Measurements from ENCODE around the gene URB1.

URB1 gene

GRCh38 chr21:32299695-32300094 lies 93.1 kb downstream of the URB1 start:
- H3K4me3 ChIP-seq (ENCODE audit: low read length in 2 of 2): no peak overlapping the region
- no peak overlapping the region for H2BK120ac ChIP-seq (ENCODE audit: low read depth, low read length)
- peaks cover 0 to 4% of the 10 kb centered on the region in 2 donors for H3K9me3 ChIP-seq (replicated peaks in 1 of 2; ENCODE audit: control insufficient read depth in 2 of 2, insufficient read depth in 1 of 2, low read depth in 1 of 2, low read length in 2 of 2)
- H4K8ac ChIP-seq (ENCODE audit: low read depth, low read length): no peak overlapping the region
- H3K79me1 ChIP-seq (ENCODE audit: low read depth, low read length): peaks cover 2% of the 10 kb centered on the region
- H4K91ac ChIP-seq (ENCODE audit: low read depth, low read length, poor library complexity): no peak overlapping the region
- no peak overlapping the region for H3K4ac ChIP-seq (ENCODE audit: low read length)
- H2BK15ac ChIP-seq (ENCODE audit: low read length): no peak overlapping the region
- no peaks in the 10 kb centered on the region for H3K27me3 ChIP-seq (ENCODE audit: control insufficient read depth in 3 of 3, insufficient read depth in 3 of 3, low read depth in 1 of 3, low read length in 3 of 3)
- no peak overlapping the region for H2AFZ ChIP-seq (ENCODE audit: low read length)
- H2BK12ac ChIP-seq (ENCODE audit: low read length): no peak overlapping the region
- peaks cover 7 to 16% of the 10 kb centered on the region in 2 donors for H3K36me3 ChIP-seq (replicated peaks in 1 of 2; ENCODE audit: control insufficient read depth in 2 of 2, insufficient read depth in 2 of 2, low read length in 2 of 2)
- no peak overlapping the region for H3K14ac ChIP-seq (ENCODE audit: low read length)
- no peak overlapping the region for H3K27ac ChIP-seq (replicated peaks; ENCODE audit: low read length)
- no peak overlapping the region for H3K9ac ChIP-seq (ENCODE audit: low read depth, low read length, poor library complexity)
- no peak overlapping the region for H3K4me2 ChIP-seq (ENCODE audit: insufficient read depth, low read length, poor library complexity, severe bottlenecking)
- no peak overlapping the region for H3K23ac ChIP-seq (ENCODE audit: low read depth, low read length, poor library complexity)
- no peaks in the 10 kb centered on the region for H3K4me1 ChIP-seq (ENCODE audit: control insufficient read depth in 2 of 2, insufficient read depth in 1 of 2, low read depth in 1 of 2, low read length in 2 of 2)
- H2AK5ac ChIP-seq (ENCODE audit: low read depth, low read length): no peak overlapping the region
- H2BK5ac ChIP-seq (ENCODE audit: low read length): no peak overlapping the region
- WGBS, 2 donors (ENCODE audit: extremely low coverage in 2 of 2, insufficient read length in 2 of 2, insufficient replicate concordance in 1 of 2): no CpG with 5 or more reads among the region's 6 CpGs
- DNase-seq (ENCODE audit: low spot score): no peak
- H3K18ac ChIP-seq (ENCODE audit: low read length): no peak overlapping the region

- Histone ChIP-seq H2BK120ac (ENCODE audit: low read depth, low read length) (no peak within 1 kb of the TSS), H3K27me3 (ENCODE audit: control insufficient read depth in 3 of 3, insufficient read depth in 3 of 3, low read depth in 1 of 3, low read length in 3 of 3) (no peaks in the 10 kb centered on the region), H3K4me3 (ENCODE audit: low read length in 2 of 2) (no peak within 1 kb of the TSS), H3K9me3 (replicated peaks in 1 of 2; ENCODE audit: control insufficient read depth in 2 of 2, insufficient read depth in 1 of 2, low read depth in 1 of 2, low read length in 2 of 2) (peaks cover 0 to 4% of the 10 kb centered on the region in 2 donors), H2AFZ (ENCODE audit: low read length) (no peak within 1 kb of the TSS), H3K23ac (ENCODE audit: low read depth, low read length, poor library complexity) (peak within 1 kb of the TSS; percentile 68), H3K4ac (ENCODE audit: low read length) (no peak within 1 kb of the TSS), H2AK5ac (ENCODE audit: low read depth, low read length) (no peak within 1 kb of the TSS), H2BK5ac (ENCODE audit: low read length) (no peak within 1 kb of the TSS), H4K91ac (ENCODE audit: low read depth, low read length, poor library complexity) (no peak within 1 kb of the TSS), H4K8ac (ENCODE audit: low read depth, low read length) (no peak within 1 kb of the TSS), H3K4me1 (ENCODE audit: control insufficient read depth in 2 of 2, insufficient read depth in 1 of 2, low read depth in 1 of 2, low read length in 2 of 2) (no peaks in the 10 kb centered on the region), H2BK12ac (ENCODE audit: low read length) (no peak within 1 kb of the TSS), H3K79me1 (ENCODE audit: low read depth, low read length) (peaks cover 2% of the 10 kb centered on the region), H3K36me3 (replicated peaks in 1 of 2; ENCODE audit: control insufficient read depth in 2 of 2, insufficient read depth in 2 of 2, low read length in 2 of 2) (peaks cover 7 to 16% of the 10 kb centered on the region in 2 donors), H3K18ac (ENCODE audit: low read length) (no peak within 1 kb of the TSS), H2BK15ac (ENCODE audit: low read length) (no peak within 1 kb of the TSS), H3K27ac (replicated peaks; ENCODE audit: low read length) (no peak within 1 kb of the TSS), H3K4me2 (ENCODE audit: insufficient read depth, low read length, poor library complexity, severe bottlenecking) (no peak within 1 kb of the TSS), H3K9ac (ENCODE audit: low read depth, low read length, poor library complexity) (no peak within 1 kb of the TSS), H3K14ac (ENCODE audit: low read length) (no peak within 1 kb of the TSS)
- no peak for DNase-seq (ENCODE audit: low spot score)
- no CpG with 5 or more reads among the region's 14 CpGs for WGBS, 2 donors (ENCODE audit: extremely low coverage in 2 of 2, insufficient read length in 2 of 2, insufficient replicate concordance in 1 of 2)
These were observed 94.1 kb downstream of the URB1 start, which contains the start of gene MRAP for GRCh38 chr21:32298658-32299081. Gene MRAP (plus strand): TSS chr21:32298855. CDS start chr21:32298972, 117 bp downstream.

- no peak for DNase-seq (ENCODE audit: low spot score)
- Histone ChIP-seq H2BK5ac (ENCODE audit: low read length) (no peak overlapping the region), H3K27me3 (ENCODE audit: control insufficient read depth in 3 of 3, insufficient read depth in 3 of 3, low read depth in 1 of 3, low read length in 3 of 3) (no peaks in the 10 kb centered on the region), H3K27ac (replicated peaks; ENCODE audit: low read length) (no peak overlapping the region), H3K4ac (ENCODE audit: low read length) (no peak overlapping the region), H3K4me1 (ENCODE audit: control insufficient read depth in 2 of 2, insufficient read depth in 1 of 2, low read depth in 1 of 2, low read length in 2 of 2) (no peaks in the 10 kb centered on the region), H3K14ac (ENCODE audit: low read length) (no peak overlapping the region), H3K4me2 (ENCODE audit: insufficient read depth, low read length, poor library complexity, severe bottlenecking) (no peak overlapping the region), H3K79me1 (ENCODE audit: low read depth, low read length) (peaks cover 2% of the 10 kb centered on the region), H3K9ac (ENCODE audit: low read depth, low read length, poor library complexity) (no peak overlapping the region), H2AK5ac (ENCODE audit: low read depth, low read length) (no peak overlapping the region), H2BK120ac (ENCODE audit: low read depth, low read length) (no peak overlapping the region), H3K18ac (ENCODE audit: low read length) (no peak overlapping the region), H4K8ac (ENCODE audit: low read depth, low read length) (no peak overlapping the region), H2BK15ac (ENCODE audit: low read length) (no peak overlapping the region), H3K36me3 (replicated peaks in 1 of 2; ENCODE audit: control insufficient read depth in 2 of 2, insufficient read depth in 2 of 2, low read length in 2 of 2) (peaks cover 7 to 16% of the 10 kb centered on the region in 2 donors), H2AFZ (ENCODE audit: low read length) (no peak overlapping the region), H3K4me3 (ENCODE audit: low read length in 2 of 2) (no peak overlapping the region), H3K9me3 (replicated peaks in 1 of 2; ENCODE audit: control insufficient read depth in 2 of 2, insufficient read depth in 1 of 2, low read depth in 1 of 2, low read length in 2 of 2) (peaks cover 0 to 4% of the 10 kb centered on the region in 2 donors), H4K91ac (ENCODE audit: low read depth, low read length, poor library complexity) (no peak overlapping the region), H3K23ac (ENCODE audit: low read depth, low read length, poor library complexity) (no peak overlapping the region), H2BK12ac (ENCODE audit: low read length) (no peak overlapping the region)
- no CpG with 5 or more reads among the region's 6 CpGs for WGBS, 2 donors (ENCODE audit: extremely low coverage in 2 of 2, insufficient read length in 2 of 2, insufficient replicate concordance in 1 of 2)
These were observed 94.7 kb downstream of the URB1 start for GRCh38 chr21:32298148-32298559.

DNA sequence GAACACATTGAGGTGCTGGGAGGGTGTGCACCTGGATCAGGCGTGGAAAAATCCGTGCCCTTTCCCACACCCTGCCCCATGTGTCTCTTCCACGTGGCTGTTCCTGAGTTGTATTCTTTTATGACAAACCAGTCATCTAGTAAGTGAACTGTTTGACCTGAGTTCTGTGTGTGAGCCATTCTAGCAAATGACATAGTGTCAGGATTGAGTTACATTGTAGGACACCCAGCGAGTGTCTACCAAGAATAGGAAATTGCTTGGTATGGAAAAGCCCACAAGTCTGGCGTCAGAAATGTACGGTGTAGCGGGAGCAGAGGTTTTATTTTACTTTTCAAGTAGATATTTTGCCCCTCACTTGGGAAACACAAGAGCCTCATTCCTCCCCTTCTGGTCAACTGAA lies 95.4 kb downstream of the URB1 start:
- Histone ChIP-seq H2BK12ac (ENCODE audit: low read length) (no peak overlapping the region), H3K14ac (ENCODE audit: low read length) (no peak overlapping the region), H4K91ac (ENCODE audit: low read depth, low read length, poor library complexity) (no peak overlapping the region), H2BK15ac (ENCODE audit: low read length) (no peak overlapping the region), H3K18ac (ENCODE audit: low read length) (no peak overlapping the region), H3K23ac (ENCODE audit: low read depth, low read length, poor library complexity) (no peak overlapping the region), H3K4ac (ENCODE audit: low read length) (no peak overlapping the region), H3K4me2 (ENCODE audit: insufficient read depth, low read length, poor library complexity, severe bottlenecking) (no peak overlapping the region), H2AK5ac (ENCODE audit: low read depth, low read length) (no peak overlapping the region), H3K9me3 (replicated peaks in 1 of 2; ENCODE audit: control insufficient read depth in 2 of 2, insufficient read depth in 1 of 2, low read depth in 1 of 2, low read length in 2 of 2) (peaks cover 0 to 4% of the 10 kb centered on the region in 2 donors), H2BK5ac (ENCODE audit: low read length) (no peak overlapping the region), H3K4me1 (ENCODE audit: control insufficient read depth in 2 of 2, insufficient read depth in 1 of 2, low read depth in 1 of 2, low read length in 2 of 2) (no peaks in the 10 kb centered on the region), H4K8ac (ENCODE audit: low read depth, low read length) (no peak overlapping the region), H3K36me3 (replicated peaks in 1 of 2; ENCODE audit: control insufficient read depth in 2 of 2, insufficient read depth in 2 of 2, low read length in 2 of 2) (peaks cover 7 to 16% of the 10 kb centered on the region in 2 donors), H3K27me3 (ENCODE audit: control insufficient read depth in 3 of 3, insufficient read depth in 3 of 3, low read depth in 1 of 3, low read length in 3 of 3) (no peaks in the 10 kb centered on the region), H3K9ac (ENCODE audit: low read depth, low read length, poor library complexity) (no peak overlapping the region), H3K79me1 (ENCODE audit: low read depth, low read length) (peaks cover 2% of the 10 kb centered on the region), H2AFZ (ENCODE audit: low read length) (no peak overlapping the region), H3K27ac (replicated peaks; ENCODE audit: low read length) (no peak overlapping the region), H3K4me3 (ENCODE audit: low read length in 2 of 2) (no peak overlapping the region), H2BK120ac (ENCODE audit: low read depth, low read length) (no peak overlapping the region)
- no CpG with 5 or more reads among the region's 7 CpGs for WGBS, 2 donors (ENCODE audit: extremely low coverage in 2 of 2, insufficient read length in 2 of 2, insufficient replicate concordance in 1 of 2)
- no peak for DNase-seq (ENCODE audit: low spot score)

Measured in neuronal stem cell (in vitro differentiated cells).